ENCODE data around the gene LIMA1. TPM values are rescaled to one million over a fixed set of nuclear protein-coding genes. Genes with fewer than 3 reads are reported as not detected.
"Not testable (repeated sequence)": the region's sequence is repeated elsewhere in the genome, so short reads cannot be mapped to it uniquely, and the experiment has no call there.

Gene LIMA1
- total RNA-seq, 1 experiment from 2014 or later: 199 TPM

- H3K4me1 ChIP-seq (replicated peaks): peaks cover 5% of the 10 kb centered on the region; the same call in 1 of the 2 replicates
- DNase-seq (ENCODE audit: low read depth in 1 of 2, low spot score in 2 of 2): no peak
Observed at GRCh38 chr12:50231346-50231745, 52.0 kb downstream of the LIMA1 start.

GRCh38 chr12:50230217-50230616, 53.1 kb downstream of the LIMA1 start:
- Histone ChIP-seq H3K4me1 (replicated peaks) (peaks cover 5% of the 10 kb centered on the region; the same call in 1 of the 2 replicates), H3K9me3 (replicated peaks) (no peaks in the 10 kb centered on the region), H3K27ac (no peak overlapping the region), H3K36me3 (no peaks in the 10 kb centered on the region), H3K4me3 (no peak overlapping the region), H3K27me3 (replicated peaks) (no peaks in the 10 kb centered on the region)
- no peak for DNase-seq (ENCODE audit: low read depth in 1 of 2, low spot score in 2 of 2)

More at GRCh38 chr12:50231346-50231745, 52.0 kb downstream of the LIMA1 start:
- H3K9me3 ChIP-seq (replicated peaks): no peaks in the 10 kb centered on the region
- H3K27ac ChIP-seq: no peak overlapping the region
- H3K4me3 ChIP-seq: no peak overlapping the region
- H3K27me3 ChIP-seq (replicated peaks): no peaks in the 10 kb centered on the region
- no peaks in the 10 kb centered on the region for H3K36me3 ChIP-seq

GRCh38 chr12:50224026-50224692, 59.2 kb downstream of the LIMA1 start:
- Histone ChIP-seq H3K36me3 (peaks cover 20% of the 10 kb centered on the region), H3K27me3 (replicated peaks) (no peaks in the 10 kb centered on the region), H3K27ac (no peak overlapping the region), H3K9me3 (replicated peaks) (no peaks in the 10 kb centered on the region), H3K4me3 (no peak overlapping the region), H3K4me1 (replicated peaks) (peaks cover 32% of the 10 kb centered on the region)
- DNase-seq (ENCODE audit: low read depth in 1 of 2, low spot score in 2 of 2): no peak

GRCh38 chr12:50222275-50222783, 61.0 kb downstream of the LIMA1 start:
- Histone ChIP-seq H3K9me3 (replicated peaks) (no peaks in the 10 kb centered on the region), H3K27ac (peak overlapping the region; percentile 70), H3K36me3 (peaks cover 36% of the 10 kb centered on the region), H3K4me3 (peak overlapping the region; percentile 49), H3K27me3 (replicated peaks) (no peaks in the 10 kb centered on the region), H3K4me1 (replicated peaks) (peaks cover 45% of the 10 kb centered on the region)
- peak; percentile 80 to 84 for DNase-seq (ENCODE audit: low read depth in 1 of 2, low spot score in 2 of 2)

- Histone ChIP-seq H3K4me1 (replicated peaks) (peaks cover 45% of the 10 kb centered on the region), H3K9me3 (replicated peaks) (no peaks in the 10 kb centered on the region), H3K27me3 (replicated peaks) (no peaks in the 10 kb centered on the region), H3K36me3 (peaks cover 44% of the 10 kb centered on the region), H3K4me3 (peak overlapping the region; percentile 49), H3K27ac (peak overlapping the region; percentile 70)
- peak in 1 of 2 experiments; percentile 69 for DNase-seq (ENCODE audit: low read depth in 1 of 2, low spot score in 2 of 2)
Observed at GRCh38 chr12:50221228-50222008, 61.9 kb downstream of the LIMA1 start.

GRCh38 chr12:50220363-50220995, 62.8 kb downstream of the LIMA1 start:
- DNase-seq (ENCODE audit: low read depth in 1 of 2, low spot score in 2 of 2): peak in 1 of 2 experiments; percentile 52
- Histone ChIP-seq H3K4me1 (replicated peaks) (peaks cover 53% of the 10 kb centered on the region), H3K36me3 (peaks cover 52% of the 10 kb centered on the region), H3K27ac (peak overlapping the region; percentile 70), H3K27me3 (replicated peaks) (no peaks in the 10 kb centered on the region), H3K9me3 (replicated peaks) (no peaks in the 10 kb centered on the region), H3K4me3 (peak overlapping the region; percentile 49)

GRCh38 chr12:50219544-50219943, 63.8 kb downstream of the LIMA1 start:
- H3K4me3 ChIP-seq: peak overlapping the region; percentile 49

GRCh38 chr12:50219001-50219400, 64.3 kb downstream of the LIMA1 start:
- not testable (repeated sequence) for H3K4me3 ChIP-seq; H3K9me3 ChIP-seq (replicated peaks); DNase-seq (ENCODE audit: low read depth in 1 of 2, low spot score in 2 of 2); H3K27me3 ChIP-seq (replicated peaks)
- peak overlapping the region; percentile 75 for H3K27ac ChIP-seq
- peaks cover 60% of the 10 kb centered on the region for H3K4me1 ChIP-seq (replicated peaks)
- peaks cover 64% of the 10 kb centered on the region for H3K36me3 ChIP-seq

More at GRCh38 chr12:50219544-50219943, 63.8 kb downstream of the LIMA1 start:
- no peaks in the 10 kb centered on the region for H3K9me3 ChIP-seq (replicated peaks)
- no peak for DNase-seq (ENCODE audit: low read depth in 1 of 2, low spot score in 2 of 2)
- H3K4me1 ChIP-seq (replicated peaks): peaks cover 60% of the 10 kb centered on the region
- H3K27me3 ChIP-seq (replicated peaks): no peaks in the 10 kb centered on the region
- peak overlapping the region; percentile 75 for H3K27ac ChIP-seq
- H3K36me3 ChIP-seq: peaks cover 59% of the 10 kb centered on the region

GRCh38 chr12:50218386-50218785, 64.9 kb downstream of the LIMA1 start:
- H3K27me3 ChIP-seq (replicated peaks): no peaks in the 10 kb centered on the region
- peaks cover 70% of the 10 kb centered on the region for H3K36me3 ChIP-seq
- peaks cover 59% of the 10 kb centered on the region for H3K4me1 ChIP-seq (replicated peaks)
- DNase-seq (ENCODE audit: low read depth in 1 of 2, low spot score in 2 of 2): peak; percentile 41 to 69
- no peaks in the 10 kb centered on the region for H3K9me3 ChIP-seq (replicated peaks)
- H3K4me3 ChIP-seq: no peak overlapping the region
- H3K27ac ChIP-seq: peak overlapping the region; percentile 75

GRCh38 chr12:50217202-50217601, 66.1 kb downstream of the LIMA1 start:
- H3K4me3 ChIP-seq: no peak overlapping the region
- H3K4me1 ChIP-seq (replicated peaks): peaks cover 55% of the 10 kb centered on the region
- DNase-seq (ENCODE audit: low read depth in 1 of 2, low spot score in 2 of 2): no peak

GRCh38 chr12:50215033-50215432, 68.3 kb downstream of the LIMA1 start:
- Histone ChIP-seq H3K27me3 (replicated peaks) (no peaks in the 10 kb centered on the region), H3K9me3 (replicated peaks) (no peaks in the 10 kb centered on the region), H3K27ac (peak overlapping the region; percentile 5; the same call in 1 of the 2 replicates), H3K4me1 (replicated peaks) (peaks cover 68% of the 10 kb centered on the region), H3K36me3 (peaks cover 84% of the 10 kb centered on the region), H3K4me3 (no peak overlapping the region)
- peak in 1 of 2 experiments; percentile 18 for DNase-seq (ENCODE audit: low read depth in 1 of 2, low spot score in 2 of 2)

More at GRCh38 chr12:50217202-50217601, 66.1 kb downstream of the LIMA1 start:
- no peaks in the 10 kb centered on the region for H3K9me3 ChIP-seq (replicated peaks)
- no peaks in the 10 kb centered on the region for H3K27me3 ChIP-seq (replicated peaks)
- peaks cover 80% of the 10 kb centered on the region for H3K36me3 ChIP-seq
- no peak overlapping the region for H3K27ac ChIP-seq

- Histone ChIP-seq H3K9me3 (replicated peaks) (no peaks in the 10 kb centered on the region), H3K36me3 (peaks cover 82% of the 10 kb centered on the region), H3K27me3 (replicated peaks) (no peaks in the 10 kb centered on the region), H3K4me1 (replicated peaks) (peaks cover 59% of the 10 kb centered on the region), H3K4me3 (no peak overlapping the region), H3K27ac (no peak overlapping the region)
- DNase-seq (ENCODE audit: low read depth in 1 of 2, low spot score in 2 of 2): no peak
Observed at GRCh38 chr12:50214018-50214417, 69.3 kb downstream of the LIMA1 start.

GRCh38 chr12:50213439-50213838, 69.9 kb downstream of the LIMA1 start:
- H3K27me3 ChIP-seq (replicated peaks): no peaks in the 10 kb centered on the region
- H3K4me3 ChIP-seq: no peak overlapping the region
- no peak overlapping the region for H3K27ac ChIP-seq
- peaks cover 78% of the 10 kb centered on the region for H3K36me3 ChIP-seq
- DNase-seq (ENCODE audit: low read depth in 1 of 2, low spot score in 2 of 2): no peak
- peaks cover 53% of the 10 kb centered on the region for H3K4me1 ChIP-seq (replicated peaks)
- H3K9me3 ChIP-seq (replicated peaks): no peaks in the 10 kb centered on the region
